Sigmoid colon (tissue), 7 donors: Measurements from ENCODE around the gene ARPC5. TPM values are rescaled to one million over a fixed set of nuclear protein-coding genes. Genes with fewer than 3 reads are reported as not detected.

Experiments used
- DNase-seq: peaks from one replicate; pipeline ENCODE4 v3.0.0-alpha.2; 2019
- H3K27ac ChIP-seq, 4 donors: fragments of 200-600 bp; sonication (generic); one replicate each; pipeline ENCODE4 v1.5.1; 2016 to 2019; ENCODE audit warnings: mild to moderate bottlenecking in 1 of 4
- H3K27me3 ChIP-seq, 3 donors: fragments of 200-600 bp; sonication (generic); one replicate each; pipeline ENCODE4 v1.5.1; 2019; ENCODE audit warnings: mild to moderate bottlenecking in 1 of 3
- H3K36me3 ChIP-seq, 4 donors: fragments of 200-600 bp; sonication (generic); one replicate each; pipeline ENCODE4 v1.5.1; 2016 to 2019
- H3K4me1 ChIP-seq, 4 donors: fragments of 200-600 bp; sonication (generic); one replicate each; pipeline ENCODE4 v1.5.1; 2017 to 2019
- H3K4me3 ChIP-seq, 4 donors: fragments of 200-600 bp; sonication (generic); one replicate each; pipeline ENCODE4 v1.5.1; 2017 to 2019; ENCODE audit warnings: mild to moderate bottlenecking in 2 of 4, moderate library complexity in 1 of 4
- H3K9me3 ChIP-seq, 4 donors: fragments of 200-600 bp in 3 of 4; sonication (generic) in 3 of 4; one replicate each; pipeline versions ENCODE4 v1.5.1 to v1.6.1; 2013 to 2019
- CTCF ChIP-seq, 4 experiments: fragments of 450-650 bp in 3 of 4; fragments of 200-600 bp in 1 of 4; IDR thresholded peaks; one replicate each; pipeline ENCODE4 v1.5.1; 2016 to 2019; ENCODE audit warnings: antibody characterized with exemption in 4 of 4, mild to moderate bottlenecking in 3 of 4, moderate library complexity in 2 of 4
- EP300 ChIP-seq, 4 donors: sonication (generic); formaldehyde crosslinking; IDR thresholded peaks; one replicate each; pipeline ENCODE4 v1.6.1; 2017; ENCODE audit warnings: antibody characterized with exemption in 4 of 4
- POLR2A ChIP-seq, 2 donors: fragments of 450-650 bp; IDR thresholded peaks; one replicate each; pipeline ENCODE4 v1.6.1; 2016; ENCODE audit warnings: antibody characterized with exemption in 2 of 2, mild to moderate bottlenecking in 2 of 2, moderate library complexity in 2 of 2
- POLR2AphosphoS5 ChIP-seq, 4 donors: sonication (generic); formaldehyde crosslinking; IDR thresholded peaks; one replicate each; pipeline ENCODE4 v1.6.1; 2017; ENCODE audit warnings: antibody characterized with exemption in 4 of 4
- WGBS, 2 donors: extraction: QIAGEN DNeasy Blood & Tissue Kit; methylation state at CpG; one replicate each; pipeline ENCODE4 v1.1.7; 2013; 5-methylcytosine and 5-hydroxymethylcytosine counted together
- intact Hi-C: fragments of 100-400 bp; cut with DNase I; formaldehyde crosslinking; loops from one replicate; pipeline ENCODE4 v1.15.1; 2023
- polyA plus RNA-seq, 3 donors: library from polyadenylated mRNA; stranded (reverse); fragments of 200-250 nt; gene quantifications; one replicate each; pipeline ENCODE4 v1.2.3, GENCODE V29; 2013
- total RNA-seq, 4 donors: library from RNA; depleted of rRNA; stranded (reverse); fragments of >200 nt; gene quantifications; one replicate each; pipeline ENCODE4 v1.1.0, GENCODE V29; 2016
- donor health status: healthy with polysubstance abuse.
- donor health status: Bipolar disorder and iron deficiency.
- donor health status: healthy.

The ARPC5 gene
- total and polyA plus RNA-seq, 7 donors = 57.3 to 278 (median 95.6) TPM

- intact Hi-C loops = loop anchor here (10.0 kb wide), 1 partner anchor 395 kb away; the partner anchor contains the start of gene COLGALT2
- DNase-seq = no peak
- Histone ChIP-seq H3K27ac (no peak overlapping the region), H3K4me1 (peaks cover 0 to 8% (median 5%) of the 10 kb centered on the region in 4 donors), H3K36me3 (no peaks in the 10 kb centered on the region), H3K4me3 (no peak overlapping the region), H3K27me3 (no peaks in the 10 kb centered on the region), H3K9me3 (no peaks in the 10 kb centered on the region)
- 30 to 52% methylated on average over 1 of the region's 1 CpG for WGBS, 2 donors
- TF ChIP-seq CTCF (IDR thresholded peaks at IDR 0.05) (no peak), POLR2AphosphoS5 (IDR thresholded peaks at IDR 0.05) (no peak), EP300 (IDR thresholded peaks at IDR 0.05) (no peak), POLR2A (IDR thresholded peaks at IDR 0.05) (no peak)
These were observed 4.6 kb upstream of the ARPC5 start for GRCh38 chr1:183640193-183640592.

- no peak for DNase-seq
- no peaks in the 10 kb centered on the region for H3K36me3 ChIP-seq
- no peak overlapping the region for H3K27ac ChIP-seq
- H3K4me1 ChIP-seq = peaks cover 0 to 8% (median 5%) of the 10 kb centered on the region in 4 donors
- WGBS, 2 donors = 84 to 88% methylated on average over 7 of the region's 7 CpGs
- no peak for TF ChIP-seq CTCF (IDR thresholded peaks at IDR 0.05)
- TF ChIP-seq POLR2A (IDR thresholded peaks at IDR 0.05) = no peak
- no peak for TF ChIP-seq EP300 (IDR thresholded peaks at IDR 0.05)
- TF ChIP-seq POLR2AphosphoS5 (IDR thresholded peaks at IDR 0.05) = no peak
- no peaks in the 10 kb centered on the region for H3K27me3 ChIP-seq
- no peak overlapping the region for H3K4me3 ChIP-seq
- intact Hi-C loops = loop anchor here (10.0 kb wide), 1 partner anchor 1336 kb away; the partner anchor contains the start of gene NIBAN1
- no peaks in the 10 kb centered on the region for H3K9me3 ChIP-seq
These were observed 3.2 kb upstream of the ARPC5 start for GRCh38 chr1:183638649-183639387.

- no peaks in the 10 kb centered on the region for H3K36me3 ChIP-seq
- 53 to 69% methylated on average over 5 of the region's 5 CpGs for WGBS, 2 donors
- TF ChIP-seq EP300 (IDR thresholded peaks at IDR 0.05) (no peak), POLR2AphosphoS5 (IDR thresholded peaks at IDR 0.05) (no peak), POLR2A (IDR thresholded peaks at IDR 0.05) (no peak), CTCF (IDR thresholded peaks at IDR 0.05) (no peak)
- no peaks in the 10 kb centered on the region for H3K9me3 ChIP-seq
- H3K27ac ChIP-seq = peak overlapping the region in 1 of 4 donors; percentile 97
- no peak for DNase-seq
- H3K4me3 ChIP-seq = no peak overlapping the region
- H3K27me3 ChIP-seq = no peaks in the 10 kb centered on the region
- peaks cover 0 to 24% (median 19%) of the 10 kb centered on the region in 4 donors for H3K4me1 ChIP-seq
- intact Hi-C loops = loop anchor here (10.0 kb wide), 1 partner anchor 1338 kb away; the partner anchor contains the start of gene NIBAN1
These were observed 1.2 kb upstream of the ARPC5 start for GRCh38 chr1:183636783-183637182.

- 2 to 6% methylated on average over 15 of the region's 15 CpGs for WGBS, 2 donors
- peak overlapping the region; percentile 96 to 99 (median 98) for H3K27ac ChIP-seq
- no peaks in the 10 kb centered on the region for H3K36me3 ChIP-seq
- no peak for DNase-seq
- H3K4me1 ChIP-seq = peaks cover 0 to 29% (median 22%) of the 10 kb centered on the region in 4 donors
- H3K9me3 ChIP-seq = no peaks in the 10 kb centered on the region
- intact Hi-C loops = loop anchor here (10.0 kb wide), 1 partner anchor 1338 kb away; the partner anchor contains the start of gene NIBAN1
- TF ChIP-seq POLR2A (IDR thresholded peaks at IDR 0.05) (no peak), POLR2AphosphoS5 (IDR thresholded peaks at IDR 0.05) (no peak), EP300 (IDR thresholded peaks at IDR 0.05) (no peak), CTCF (IDR thresholded peaks at IDR 0.05) (no peak)
- H3K27me3 ChIP-seq = no peaks in the 10 kb centered on the region
- H3K4me3 ChIP-seq = peak overlapping the region; percentile 65 to 96 (median 86)
These were observed 725 bp upstream of the ARPC5 start for GRCh38 chr1:183636334-183636682.
